Cardiac muscle cell (in vitro differentiated cells and primary cell): ENCODE measurements around the gene SYNPR. TPM values are rescaled to one million over a fixed set of nuclear protein-coding genes. Genes with fewer than 3 reads are reported as not detected.
A peak's percentile ranks its signal among the peaks of the same experiment; 100 is the strongest.

Experiments
- DNase-seq, 2 donors: peaks; one replicate each; pipeline versions ENCODE4 v3.0.0 to v3.0.0-alpha.2; 2010 to 2017; ENCODE audit warnings: low read depth in 1 of 2, low spot score in 1 of 2
- H3K27ac ChIP-seq: fragments of 200-600 bp; sonication (generic); 2 replicates; pipeline ENCODE4 v1.5.1; 2016
- H3K27me3 ChIP-seq: fragments of 200-600 bp; sonication (generic); 2 replicates; pipeline ENCODE4 v1.6.0; 2016; ENCODE audit warnings: control low read depth
- H3K36me3 ChIP-seq: fragments of 200-600 bp; sonication (generic); 2 replicates; pipeline ENCODE4 v1.5.1; 2016; ENCODE audit warnings: control low read depth
- H3K4me1 ChIP-seq: fragments of 200-600 bp; sonication (generic); 2 replicates; pipeline ENCODE4 v1.8.1; 2017; ENCODE audit warnings: low read depth, mild to moderate bottlenecking, mixed run types
- H3K4me3 ChIP-seq: fragments of 200-600 bp; sonication (generic); 2 replicates; pipeline ENCODE4 v1.5.1; 2016; ENCODE audit warnings: mild to moderate bottlenecking
- H3K9me3 ChIP-seq: fragments of 200-600 bp; sonication (generic); 2 replicates; pipeline ENCODE4 v1.5.1; 2017; ENCODE audit warnings: low read depth, mild to moderate bottlenecking, control low read depth
- polyA plus RNA-seq: library from polyadenylated mRNA; unstranded; fragments of >200 nt; fragmentation: Nextera tagmentation; extraction: Ambion mirVana; gene quantifications from 2 replicates; pipeline ENCODE4 v1.2.1, GENCODE V29; 2016
- total RNA-seq: library from RNA; depleted of rRNA; stranded (reverse); fragments of >200 nt; gene quantifications from 2 replicates; pipeline ENCODE4 v1.2.3, GENCODE V29; 2016
- TF ChIP-seq, protein P1 (sequence below): IDR thresholded peaks from 2 replicates; pipeline ENCODE4 v1.5.1; 2012; ENCODE audit warnings: low read depth, mild to moderate bottlenecking, low read length

The SYNPR gene
- total and polyA plus RNA-seq, 2 experiments from 2014 or later, result 0.36 to 1.8 TPM

DNA sequence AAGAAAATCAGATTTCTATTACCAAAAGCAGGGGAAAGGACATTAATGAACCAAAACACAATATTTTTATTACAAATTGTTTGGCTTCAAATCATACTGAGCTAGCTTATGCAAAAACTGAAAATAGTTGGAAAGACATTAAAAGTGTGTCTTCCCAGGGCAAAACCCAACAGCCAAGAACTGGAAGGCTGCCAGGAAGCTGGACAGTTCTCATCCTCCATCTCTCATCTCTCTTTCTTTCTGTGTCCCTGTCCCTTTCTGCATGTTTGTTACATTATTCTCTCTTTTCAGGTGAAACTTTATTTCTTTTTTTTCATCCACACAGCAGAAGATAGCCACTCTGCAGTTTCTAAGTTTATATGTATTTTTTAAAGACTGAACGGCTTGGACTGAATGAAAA is 333.3 kb downstream of the SYNPR start:
- Histone ChIP-seq H3K4me3 (no peak overlapping the region), H3K27ac (no peak overlapping the region), H3K9me3 (no peaks in the 10 kb centered on the region), H3K27me3 (no peaks in the 10 kb centered on the region), H3K36me3 (no peaks in the 10 kb centered on the region), H3K4me1 (no peaks in the 10 kb centered on the region)
- DNase-seq, result no peak
- TF ChIP-seq, protein P1, sequence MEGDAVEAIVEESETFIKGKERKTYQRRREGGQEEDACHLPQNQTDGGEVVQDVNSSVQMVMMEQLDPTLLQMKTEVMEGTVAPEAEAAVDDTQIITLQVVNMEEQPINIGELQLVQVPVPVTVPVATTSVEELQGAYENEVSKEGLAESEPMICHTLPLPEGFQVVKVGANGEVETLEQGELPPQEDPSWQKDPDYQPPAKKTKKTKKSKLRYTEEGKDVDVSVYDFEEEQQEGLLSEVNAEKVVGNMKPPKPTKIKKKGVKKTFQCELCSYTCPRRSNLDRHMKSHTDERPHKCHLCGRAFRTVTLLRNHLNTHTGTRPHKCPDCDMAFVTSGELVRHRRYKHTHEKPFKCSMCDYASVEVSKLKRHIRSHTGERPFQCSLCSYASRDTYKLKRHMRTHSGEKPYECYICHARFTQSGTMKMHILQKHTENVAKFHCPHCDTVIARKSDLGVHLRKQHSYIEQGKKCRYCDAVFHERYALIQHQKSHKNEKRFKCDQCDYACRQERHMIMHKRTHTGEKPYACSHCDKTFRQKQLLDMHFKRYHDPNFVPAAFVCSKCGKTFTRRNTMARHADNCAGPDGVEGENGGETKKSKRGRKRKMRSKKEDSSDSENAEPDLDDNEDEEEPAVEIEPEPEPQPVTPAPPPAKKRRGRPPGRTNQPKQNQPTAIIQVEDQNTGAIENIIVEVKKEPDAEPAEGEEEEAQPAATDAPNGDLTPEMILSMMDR, result no peak

GRCh38 chr3:63613561-63613960 is 335.5 kb downstream of the SYNPR start:
- H3K27ac ChIP-seq, result no peak overlapping the region
- no peaks in the 10 kb centered on the region for H3K9me3 ChIP-seq
- H3K27me3 ChIP-seq, result no peaks in the 10 kb centered on the region
- TF ChIP-seq, protein P1, result no peak
- DNase-seq, result no peak
- H3K4me3 ChIP-seq, result no peak overlapping the region
- no peaks in the 10 kb centered on the region for H3K4me1 ChIP-seq
- H3K36me3 ChIP-seq, result no peaks in the 10 kb centered on the region

DNA sequence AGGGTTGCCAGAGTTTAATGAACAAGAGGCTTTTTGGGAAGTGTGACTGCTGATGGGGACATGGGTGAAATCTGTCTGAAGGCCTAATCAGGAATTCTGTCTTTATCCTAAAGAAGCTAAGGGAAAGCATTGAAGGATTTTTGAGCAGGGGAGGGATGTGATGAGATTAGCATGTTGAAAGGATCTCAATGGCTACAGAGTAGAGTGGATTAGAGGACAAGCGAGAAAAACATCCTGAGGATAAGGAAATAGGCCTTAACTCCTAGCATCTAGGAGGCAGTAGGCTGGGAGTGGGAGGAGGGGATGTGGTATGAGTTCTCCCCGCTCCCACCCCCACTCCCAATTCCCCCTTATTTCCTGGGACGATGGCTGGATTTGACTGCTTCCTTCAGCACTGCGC is 339.3 kb downstream of the SYNPR start:
- Histone ChIP-seq H3K4me3 (no peak overlapping the region), H3K27ac (no peak overlapping the region), H3K9me3 (no peaks in the 10 kb centered on the region), H3K4me1 (no peaks in the 10 kb centered on the region), H3K36me3 (no peaks in the 10 kb centered on the region), H3K27me3 (no peaks in the 10 kb centered on the region)
- no peak for DNase-seq
- TF ChIP-seq, protein P1, result no peak

- no peak overlapping the region for H3K27ac ChIP-seq
- peaks cover 10% of the 10 kb centered on the region for H3K4me1 ChIP-seq
- DNase-seq, result peak; percentile 59 to 64
These were observed 346.9 kb downstream of the SYNPR start for GRCh38 chr3:63624941-63625560.

GRCh38 chr3:63631670-63632069 is 353.6 kb downstream of the SYNPR start:
- DNase-seq, result no peak
- no peaks in the 10 kb centered on the region for H3K36me3 ChIP-seq
- H3K4me3 ChIP-seq, result no peak overlapping the region
- no peaks in the 10 kb centered on the region for H3K9me3 ChIP-seq
- H3K27me3 ChIP-seq, result no peaks in the 10 kb centered on the region
- H3K27ac ChIP-seq, result no peak overlapping the region
- H3K4me1 ChIP-seq, result no peaks in the 10 kb centered on the region
- TF ChIP-seq, protein P1, result no peak

More at GRCh38 chr3:63624941-63625560, 346.9 kb downstream of the SYNPR start:
- no peaks in the 10 kb centered on the region for H3K9me3 ChIP-seq
- no peak overlapping the region for H3K4me3 ChIP-seq
- no peaks in the 10 kb centered on the region for H3K27me3 ChIP-seq
- H3K36me3 ChIP-seq, result no peaks in the 10 kb centered on the region
- TF ChIP-seq, protein P1, result no peak

- TF ChIP-seq, protein P1, result no peak
- Histone ChIP-seq H3K4me1 (no peaks in the 10 kb centered on the region), H3K27ac (no peak overlapping the region), H3K9me3 (no peaks in the 10 kb centered on the region), H3K4me3 (no peak overlapping the region), H3K36me3 (no peaks in the 10 kb centered on the region), H3K27me3 (no peaks in the 10 kb centered on the region)
- DNase-seq, result no peak
These were observed 357.1 kb downstream of the SYNPR start for GRCh38 chr3:63635186-63635585.
